ENCODE data around the gene TIMM8B. TPM values are rescaled to one million over a fixed set of nuclear protein-coding genes. Genes with fewer than 3 reads are reported as not detected.

The TIMM8B gene
- 15.0 and 19.8 TPM in 2 replicates for total RNA-seq (2011; cell fraction: chromatin; rRNA removed; ENCODE audit: low replicate concordance)
- 27.7 and 34.7 TPM in 2 replicates for total RNA-seq (2011; cell fraction: nucleolus; rRNA removed)
- total RNA-seq (2011; cell fraction: nucleoplasm; rRNA removed): 27.4 and 37.3 TPM in 2 replicates
- total RNA-seq (2014; rRNA removed) (145 and 209 TPM in 2 replicates), total RNA-seq (2014; rRNA removed; fragmentation: Illumina TruSeq; extraction: Trizol) (108 and 117 TPM in 2 replicates), total RNA-seq (2015; rRNA removed; fragmentation: Illumina TruSeq; extraction: Trizol) (106 and 117 TPM in 2 replicates), total RNA-seq (2021) (104 and 113 TPM in 2 replicates), polyA plus RNA-seq (2011; rRNA removed) (124 and 175 TPM in 2 replicates), polyA plus RNA-seq (2014; fragmentation: Illumina TruSeq; extraction: Trizol) (95.8 and 105 TPM in 2 replicates), polyA plus RNA-seq (2014; fragmentation: Nextera tagmentation; extraction: Ambion mirVana) (100 to 1,000 TPM; 325 to 338 TPM), polyA plus RNA-seq (2014; rRNA removed) (200 and 208 TPM in 2 replicates), polyA minus RNA-seq (2011; rRNA and poly(A)+ RNA removed) (41.4 and 45.7 TPM in 2 replicates), Bru-seq, nascent RNA (percentile 98 among the genes with signal in this experiment), BruChase-seq, experiment 1, labeled RNA remaining after a 2-hour chase (percentile 86 among the genes with signal in this experiment), BruChase-seq, experiment 2, labeled RNA remaining after a 6-hour chase (percentile 89 among the genes with signal in this experiment)
- polyA plus RNA-seq (2011; cell fraction: cytosol; rRNA removed): 126 and 165 TPM in 2 replicates
- 89.6 and 91.5 TPM in 2 replicates for polyA plus RNA-seq (2011; cell fraction: nucleus; rRNA removed)
- 85.4 and 177 TPM in 2 replicates for polyA plus RNA-seq (2012)
- 14.5 and 20.1 TPM in 2 replicates for polyA minus RNA-seq (2011; cell fraction: cytosol; rRNA and poly(A)+ RNA removed)
- 17.5 and 27.4 TPM in 2 replicates for polyA minus RNA-seq (2011; cell fraction: nucleus; rRNA and poly(A)+ RNA removed)
- long read RNA-seq, experiment 1, transcript TIMM8B-201 (2 exons, 819 nt): major isoform, 136 of 236 reads
- long read RNA-seq, experiment 1, transcript TIMM8B-203 (3 exons, 1,155 nt): minor isoform, 36 of 236 reads
- long read RNA-seq, experiment 1, partial matches to known transcripts: 1 of 236 reads
- long read RNA-seq, experiment 1, other reads (novel, unspliced or antisense): 62 of 236 reads
- long read RNA-seq, experiment 2, transcript TIMM8B-201 (2 exons, 819 nt): major isoform, 142 of 183 reads
- long read RNA-seq, experiment 2, transcript TIMM8B-203 (3 exons, 1,155 nt): minor isoform, 32 of 183 reads
- long read RNA-seq, experiment 2, partial matches to known transcripts: 6 of 183 reads
- long read RNA-seq, experiment 2, other reads (novel, unspliced or antisense): 3 of 183 reads
- long read RNA-seq, experiment 3, transcript TIMM8B-201 (2 exons, 819 nt): major isoform, 122 of 152 reads
- long read RNA-seq, experiment 3, transcript TIMM8B-203 (3 exons, 1,155 nt): minor isoform, 26 of 152 reads
- long read RNA-seq, experiment 3, partial matches to known transcripts: 1 of 152 reads
- long read RNA-seq, experiment 3, other reads (novel, unspliced or antisense): 2 of 152 reads

DNA sequence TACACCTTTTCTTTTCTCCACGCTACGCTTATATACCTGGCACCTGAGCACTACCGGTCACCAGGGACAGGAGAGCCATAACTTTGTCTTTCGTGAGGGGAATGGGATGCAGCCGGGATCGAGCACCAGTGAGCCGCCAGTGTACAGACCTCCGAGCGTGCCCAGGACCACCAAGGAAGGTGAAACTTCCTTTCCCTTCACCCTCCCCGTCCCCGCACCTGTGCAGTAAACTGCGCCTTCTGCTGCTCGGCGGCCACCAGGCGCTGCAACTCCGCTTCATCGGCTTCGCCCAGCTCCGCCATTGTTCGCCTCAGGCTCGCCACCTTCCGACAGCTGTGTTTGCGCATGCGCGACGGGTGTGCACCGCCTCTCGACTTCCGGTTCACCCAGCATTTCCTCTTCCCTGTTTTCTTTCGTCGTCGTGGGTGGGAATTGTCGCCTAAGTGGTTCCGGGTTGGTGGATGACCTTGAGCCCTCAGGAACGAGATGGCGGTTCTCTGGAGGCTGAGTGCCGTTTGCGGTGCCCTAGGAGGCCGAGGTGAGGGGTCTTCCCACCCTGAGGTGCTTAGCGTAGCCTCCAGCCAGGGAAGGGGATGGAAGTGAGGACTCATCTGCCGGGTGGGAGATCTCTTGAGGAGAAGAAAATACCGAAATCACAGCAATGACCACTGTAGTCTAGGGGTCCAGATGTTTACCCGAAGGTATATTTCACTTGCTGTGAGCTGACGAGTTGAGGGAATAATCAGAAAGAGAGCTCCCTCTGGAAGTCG lies at the start of gene TIMM8B, which contains the start of gene SDHD:
TSS of gene TIMM8B (minus strand) at position 335 of the 770 bp plus-strand sequence. CDS start at position 302, 33 bp downstream.
TSS of gene SDHD (plus strand) at position 452 of the 770 bp plus-strand sequence. CDS start at position 487, 35 bp downstream.
- Histone ChIP-seq H3K27ac (ENCODE audit: extremely low read depth, low read depth, low read length) (peak within 1 kb of the TSS; percentile 84), H3K9me1 (ENCODE audit: control insufficient read depth, insufficient read depth, low read length) (no peaks in the 10 kb centered on the region), H3K4me3 (peak within 1 kb of the TSS; percentile 84), H3K4me1 (replicated peaks in 1 of 2; ENCODE audit: control insufficient read depth in 2 of 2, insufficient read depth in 2 of 2, low read length in 2 of 2) (peaks cover 0 to 19% of the 10 kb centered on the region in 2 experiments; a peak in 3 of 5 replicates), H3K79me2 (ENCODE audit: control insufficient read depth, insufficient read depth, low read length) (peaks cover 77% of the 10 kb centered on the region), H2AFZ (ENCODE audit: low read depth, low read length) (peak within 1 kb of the TSS; percentile 95), H3K9ac (ENCODE audit: insufficient read depth in 1 of 2, low read depth in 2 of 2, low read length in 2 of 2) (peak within 1 kb of the TSS; percentile 93 to 98), H3K36me3 (ENCODE audit: control insufficient read depth, insufficient read depth, low read length) (peaks cover 89% of the 10 kb centered on the region), H3K4me2 (ENCODE audit: insufficient read depth, low read length) (peak within 1 kb of the TSS; percentile 100), H3K9me3 (replicated peaks; ENCODE audit: control insufficient read depth, insufficient read depth, low read depth, low read length) (0 out of 2 replicates have a peak, but pooled peaks cover 3% of the 10 kb centered on the region), H4K20me1 (replicated peaks; ENCODE audit: control insufficient read depth, insufficient read depth, low read length) (no peaks in the 10 kb centered on the region), H3K27me3 (ENCODE audit: control insufficient read depth in 2 of 2, insufficient read depth in 2 of 2, low read length in 2 of 2) (no peaks in the 10 kb centered on the region)
- no TSS peak for BruUV-seq (replicated peaks)
- ChIA-PET CTCF (ENCODE audit: low intra/inter-chr PET ratio) (interaction anchor here (0.6 kb wide), 1 partner anchor 194 kb away, joined by 3 read pairs; no protein-coding TSS in a partner anchor), POLR2A (interaction anchor here (0.6 to 1.7 kb wide), 5 partner anchors 10 to 194 kb away, joined by 3 to 9 read pairs (median 4); no protein-coding TSS in a partner anchor)
- DNase-seq (ENCODE audit: extremely low read depth in 1 of 4, low spot score in 3 of 4): peak; percentile 93 to 98 (median 94)
- FAIRE-seq: peak; percentile 98
- in situ Hi-C loops (cut with MboI): no loop called here
- WGBS (ENCODE audit: insufficient coverage, low coverage, missing lambda C conversion rate): under 1% methylated on average over 40 of the region's 45 CpGs
- intact Hi-C loops (cut with micrococcal nuclease): loop anchor here (5.0 kb wide), 2 partner anchors 154 to 209 kb away; partner anchors contain the start of genes CFAP68 and FDXACB1
- ATAC-seq: peak; percentile 94
- TF ChIP-seq CBX2 (IDR thresholded peaks at IDR 0.05; ENCODE audit: insufficient read depth, low read length, poor library complexity, severe bottlenecking) (no peak), CCNT2 (IDR thresholded peaks at IDR 0.05; ENCODE audit: borderline replicate concordance, extremely low read depth, insufficient read length, low read depth, low read length) (peak; percentile 42), PML (IDR thresholded peaks at IDR 0.05; ENCODE audit: low read length) (peak; percentile 73), ZBTB2 (IDR thresholded peaks at IDR 0.05) (peak; percentile 99), POLR2AphosphoS5 (IDR thresholded peaks at IDR 0.05; ENCODE audit: control insufficient read depth, insufficient read depth, low read depth, low read length) (peak; percentile 92), FOSL1 (tag; conservative IDR thresholded peaks at IDR 0.05) (peak; percentile 28; the same call in 1 of the 2 replicates)
- TF ChIP-seq, protein P1, sequence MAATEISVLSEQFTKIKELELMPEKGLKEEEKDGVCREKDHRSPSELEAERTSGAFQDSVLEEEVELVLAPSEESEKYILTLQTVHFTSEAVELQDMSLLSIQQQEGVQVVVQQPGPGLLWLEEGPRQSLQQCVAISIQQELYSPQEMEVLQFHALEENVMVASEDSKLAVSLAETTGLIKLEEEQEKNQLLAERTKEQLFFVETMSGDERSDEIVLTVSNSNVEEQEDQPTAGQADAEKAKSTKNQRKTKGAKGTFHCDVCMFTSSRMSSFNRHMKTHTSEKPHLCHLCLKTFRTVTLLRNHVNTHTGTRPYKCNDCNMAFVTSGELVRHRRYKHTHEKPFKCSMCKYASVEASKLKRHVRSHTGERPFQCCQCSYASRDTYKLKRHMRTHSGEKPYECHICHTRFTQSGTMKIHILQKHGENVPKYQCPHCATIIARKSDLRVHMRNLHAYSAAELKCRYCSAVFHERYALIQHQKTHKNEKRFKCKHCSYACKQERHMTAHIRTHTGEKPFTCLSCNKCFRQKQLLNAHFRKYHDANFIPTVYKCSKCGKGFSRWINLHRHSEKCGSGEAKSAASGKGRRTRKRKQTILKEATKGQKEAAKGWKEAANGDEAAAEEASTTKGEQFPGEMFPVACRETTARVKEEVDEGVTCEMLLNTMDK (IDR thresholded peaks at IDR 0.05; ENCODE audit: borderline replicate concordance, insufficient read depth, low read depth, low read length, poor library complexity, severe bottlenecking): no peak
- TF ChIP-seq, protein P2, sequence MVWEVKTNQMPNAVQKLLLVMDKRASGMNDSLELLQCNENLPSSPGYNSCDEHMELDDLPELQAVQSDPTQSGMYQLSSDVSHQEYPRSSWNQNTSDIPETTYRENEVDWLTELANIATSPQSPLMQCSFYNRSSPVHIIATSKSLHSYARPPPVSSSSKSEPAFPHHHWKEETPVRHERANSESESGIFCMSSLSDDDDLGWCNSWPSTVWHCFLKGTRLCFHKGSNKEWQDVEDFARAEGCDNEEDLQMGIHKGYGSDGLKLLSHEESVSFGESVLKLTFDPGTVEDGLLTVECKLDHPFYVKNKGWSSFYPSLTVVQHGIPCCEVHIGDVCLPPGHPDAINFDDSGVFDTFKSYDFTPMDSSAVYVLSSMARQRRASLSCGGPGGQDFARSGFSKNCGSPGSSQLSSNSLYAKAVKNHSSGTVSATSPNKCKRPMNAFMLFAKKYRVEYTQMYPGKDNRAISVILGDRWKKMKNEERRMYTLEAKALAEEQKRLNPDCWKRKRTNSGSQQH (CRISPR knock-in tag; IDR thresholded peaks at IDR 0.05): no peak
